H1 (cell line): ENCODE results near the gene CIT. TPM values are rescaled to one million over a fixed set of nuclear protein-coding genes. Genes with fewer than 3 reads are reported as not detected.

ENCODE experiments used
- EP300 ChIP-seq, 2 experiments: IDR thresholded peaks; 1 replicate in 1 of 2; 2 replicates in 1 of 2; pipeline ENCODE4 v1.6.1; 2011 to 2012; ENCODE audit warnings: low read depth in 2 of 2, low read length in 2 of 2, mild to moderate bottlenecking in 2 of 2, borderline replicate concordance in 1 of 2, inconsistent platforms in 1 of 2, moderate library complexity in 1 of 2
- polyA plus RNA-seq, 7 experiments: library from polyadenylated mRNA; depleted of rRNA in 3 of 7; stranded (reverse) in 5 of 7; unstranded in 2 of 7; fragments of >200 nt in 5 of 7; fragments of 200-250 nt in 2 of 7; gene quantifications; 1 replicate in 5 of 7; 2 replicates in 1 of 7; 4 replicates in 1 of 7; pipeline versions ENCODE4 v1.2.1 to v1.2.3, GENCODE V29; 2011 to 2013; ENCODE audit warnings: missing spikeins in 2 of 7, mixed read lengths in 2 of 7
- total RNA-seq: library from RNA; stranded (reverse); fragmentation: NEBNext Ultra II Directional; extraction: Animal tissue kit (Norgen Biotek cat#: 25700); gene quantifications from 2 replicates; pipeline ENCODE4 v1.2.1, GENCODE V29; 2021

The CIT gene
- total and polyA plus RNA-seq, 2 of the 8 experiments (the other 6 are each of a cell fraction or from before 2014, with no cell fraction given) = 17.1 to 60.9 TPM

GRCh38 chr12:119758234-119758633 lies 118.9 kb downstream of the CIT start (continued):
- no peak for TF ChIP-seq EP300 (IDR thresholded peaks at IDR 0.05; ENCODE audit: borderline replicate concordance in 1 of 2, low read depth in 2 of 2, low read length in 2 of 2)
- TF ChIP-seq, all 59 proteins: peak for 0
